Mucosa of descending colon (tissue), 3 donors: ENCODE data around the gene SORCS2. TPM values are rescaled to one million over a fixed set of nuclear protein-coding genes. Genes with fewer than 3 reads are reported as not detected.

Source experiments
- ATAC-seq: fragments of 200-7000 bp; cut with Tn5 transposase; one replicate; pipeline ENCODE4 v1.9.1; 2020; ENCODE audit warnings: mild to moderate bottlenecking, moderate library complexity
- DNase-seq, 3 donors: peaks; one replicate each; pipeline ENCODE4 v3.0.0-alpha.2; 2020
- H3K36me3 ChIP-seq: fragments of 200-600 bp; one replicate; pipeline ENCODE4 v1.8.0; 2021; ENCODE audit warnings: low read depth, mild to moderate bottlenecking
- H3K4me1 ChIP-seq: fragments of 200-600 bp; one replicate; pipeline ENCODE4 v1.8.0; 2021; ENCODE audit warnings: low read depth, mild to moderate bottlenecking
- H3K4me3 ChIP-seq: fragments of 200-600 bp; one replicate; pipeline ENCODE4 v1.8.0; 2021; ENCODE audit warnings: mild to moderate bottlenecking
- H3K9me3 ChIP-seq: fragments of 200-600 bp; one replicate; pipeline ENCODE4 v1.8.0; 2021; ENCODE audit warnings: mild to moderate bottlenecking
- intact Hi-C, 2 donors: fragments of 100-400 bp; cut with DNase I in 1 of 2; cut with micrococcal nuclease in 1 of 2; formaldehyde crosslinking; loops; one replicate each; pipeline versions ENCODE4 v1.11.0 to v1.11.1; 2022; cut with DNase I, micrococcal nuclease
- total RNA-seq, 3 donors: library from RNA; stranded (reverse); fragmentation: NEBNext Ultra II Directional in 2 of 3; extraction: Animal tissue kit (Norgen Biotek cat#: 25700) in 2 of 3; gene quantifications; one replicate each; pipeline versions ENCODE4 v1.2.1 to v1.2.4, GENCODE V29; 2021 to 2023
- TF ChIP-seq, protein P1 (sequence below): fragments of 200-600 bp; IDR thresholded peaks from one replicate; pipeline ENCODE4 v1.8.0; 2022; ENCODE audit warnings: antibody characterized with exemption, mild to moderate bottlenecking
- donor health status: DM: no; HTN: no; CAD: no; lungs with moderate emphysema.
- donor health status: DM: no; HTN: no; CAD: no.
- donor health status: DM: no; HTN: yes; CAD: no.

Gene SORCS2
- total RNA-seq, 3 donors from 2014 or later, result 0.20 to 3.1 (median 1.5) TPM

GRCh38 chr4:7390336-7390735, 198.0 kb downstream of the SORCS2 start:
- intact Hi-C loops, result no loop called here
- Histone ChIP-seq H3K4me1 (no peaks in the 10 kb centered on the region), H3K36me3 (no peaks in the 10 kb centered on the region), H3K9me3 (no peaks in the 10 kb centered on the region), H3K4me3 (no peak overlapping the region)
- ATAC-seq (no peak), DNase-seq (no peak)
- TF ChIP-seq, protein P1, sequence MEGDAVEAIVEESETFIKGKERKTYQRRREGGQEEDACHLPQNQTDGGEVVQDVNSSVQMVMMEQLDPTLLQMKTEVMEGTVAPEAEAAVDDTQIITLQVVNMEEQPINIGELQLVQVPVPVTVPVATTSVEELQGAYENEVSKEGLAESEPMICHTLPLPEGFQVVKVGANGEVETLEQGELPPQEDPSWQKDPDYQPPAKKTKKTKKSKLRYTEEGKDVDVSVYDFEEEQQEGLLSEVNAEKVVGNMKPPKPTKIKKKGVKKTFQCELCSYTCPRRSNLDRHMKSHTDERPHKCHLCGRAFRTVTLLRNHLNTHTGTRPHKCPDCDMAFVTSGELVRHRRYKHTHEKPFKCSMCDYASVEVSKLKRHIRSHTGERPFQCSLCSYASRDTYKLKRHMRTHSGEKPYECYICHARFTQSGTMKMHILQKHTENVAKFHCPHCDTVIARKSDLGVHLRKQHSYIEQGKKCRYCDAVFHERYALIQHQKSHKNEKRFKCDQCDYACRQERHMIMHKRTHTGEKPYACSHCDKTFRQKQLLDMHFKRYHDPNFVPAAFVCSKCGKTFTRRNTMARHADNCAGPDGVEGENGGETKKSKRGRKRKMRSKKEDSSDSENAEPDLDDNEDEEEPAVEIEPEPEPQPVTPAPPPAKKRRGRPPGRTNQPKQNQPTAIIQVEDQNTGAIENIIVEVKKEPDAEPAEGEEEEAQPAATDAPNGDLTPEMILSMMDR, result no peak

- TF ChIP-seq, protein P1, result no peak
These were observed 198.7 kb downstream of the SORCS2 start for GRCh38 chr4:7390906-7391636.

DNA sequence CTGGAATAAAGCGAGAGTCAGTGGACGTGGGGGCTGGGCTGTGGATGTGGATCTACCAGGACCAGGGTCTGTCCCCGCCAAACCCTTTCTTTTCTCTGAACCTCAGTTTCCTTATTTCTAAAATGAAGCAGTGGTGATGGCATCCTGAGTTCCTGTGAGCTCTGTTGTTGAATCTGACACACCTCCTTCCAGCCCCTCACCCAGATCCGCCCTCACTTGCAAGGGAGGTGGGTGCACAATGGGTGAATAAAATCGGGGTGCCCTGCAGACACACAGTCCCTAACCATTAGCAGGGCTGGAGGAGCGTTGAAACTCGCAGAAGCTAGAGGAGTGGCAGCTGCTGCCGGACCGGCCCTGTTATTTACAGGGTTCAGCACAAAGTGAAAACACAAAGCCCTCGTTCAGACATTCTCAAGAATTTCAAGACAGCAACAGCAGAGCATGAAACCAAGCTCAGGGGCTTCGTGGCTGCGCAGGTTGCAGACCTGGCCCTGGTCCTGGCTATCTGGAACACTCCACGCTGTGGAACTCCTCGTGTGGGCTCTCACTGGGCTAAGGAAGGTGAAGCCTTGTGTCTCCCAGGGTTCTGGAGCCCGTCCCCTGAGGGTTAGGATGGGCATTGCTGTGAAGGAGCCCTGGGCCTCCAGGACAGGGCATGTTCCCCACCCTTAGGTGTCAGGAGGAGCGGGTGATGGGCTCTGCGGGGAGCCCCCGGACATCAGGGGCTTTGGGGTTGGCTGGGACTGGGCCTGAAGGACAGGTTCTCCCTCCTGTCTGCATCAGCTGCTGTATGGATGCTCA, 199.5 kb downstream of the SORCS2 start:
- no peaks in the 10 kb centered on the region for H3K9me3 ChIP-seq
- no peaks in the 10 kb centered on the region for H3K36me3 ChIP-seq
- ATAC-seq (no peak), DNase-seq (no peak)
- TF ChIP-seq, protein P1, result no peak
- no peak overlapping the region for H3K4me3 ChIP-seq
- intact Hi-C loops, result no loop called here
- H3K4me1 ChIP-seq, result no peaks in the 10 kb centered on the region

More at GRCh38 chr4:7390906-7391636, 198.7 kb downstream of the SORCS2 start:
- H3K4me3 ChIP-seq, result no peak overlapping the region
- ATAC-seq (no peak), DNase-seq (no peak)
- no peaks in the 10 kb centered on the region for H3K9me3 ChIP-seq
- intact Hi-C loops, result no loop called here
- no peaks in the 10 kb centered on the region for H3K4me1 ChIP-seq
- H3K36me3 ChIP-seq, result no peaks in the 10 kb centered on the region

DNA sequence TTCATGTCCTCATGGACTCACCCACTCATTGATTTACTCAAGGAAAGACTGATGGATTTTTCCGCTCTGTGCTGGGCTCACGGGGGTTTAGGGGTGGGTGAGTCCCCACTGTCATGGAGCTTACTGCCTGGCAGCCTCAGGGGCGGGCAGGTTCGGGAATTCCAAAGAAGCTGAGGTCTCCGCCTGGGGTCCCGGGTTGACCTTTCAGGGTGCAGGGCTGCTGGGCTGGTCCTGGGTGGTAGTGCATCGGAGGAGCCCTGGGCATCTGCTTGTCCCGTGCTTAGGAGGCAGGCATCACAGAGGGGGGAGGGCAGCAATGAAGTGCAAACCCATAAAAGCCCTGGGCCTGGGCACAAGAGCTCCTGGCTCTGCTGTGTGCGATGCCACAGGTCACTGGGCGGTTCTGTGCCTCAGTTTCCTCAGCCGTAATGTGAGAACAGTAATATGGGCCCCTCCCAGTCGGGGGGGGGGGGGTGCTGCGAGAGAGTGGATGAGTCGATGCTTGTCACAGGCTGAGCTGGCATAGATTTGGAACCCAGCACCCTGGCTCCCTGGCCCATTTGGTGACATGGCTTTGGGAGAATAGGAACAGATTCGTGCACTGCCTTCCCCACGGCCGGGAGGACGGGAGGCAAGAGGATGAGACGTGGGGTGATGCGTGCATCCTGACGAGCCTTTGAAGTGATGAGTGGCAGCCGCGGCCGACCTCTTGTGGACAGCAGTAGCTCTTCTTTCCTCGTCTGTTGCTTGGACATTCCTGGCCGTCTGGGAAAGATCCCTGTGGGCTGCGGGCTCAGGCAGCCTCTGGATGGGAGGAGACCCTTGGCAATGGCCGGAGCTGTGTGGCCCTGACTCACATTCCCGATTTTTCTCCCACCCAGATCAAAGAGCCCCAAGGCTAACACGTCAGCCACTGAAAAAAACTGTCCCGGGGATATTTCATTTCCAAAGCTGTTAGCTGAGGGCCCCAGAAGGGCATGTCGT, 200.4 kb downstream of the SORCS2 start:
- no peaks in the 10 kb centered on the region for H3K9me3 ChIP-seq
- intact Hi-C loops, result no loop called here
- TF ChIP-seq, protein P1, result no peak
- no peak overlapping the region for H3K4me3 ChIP-seq
- peak; percentile 30 for ATAC-seq
- H3K36me3 ChIP-seq, result no peaks in the 10 kb centered on the region
- no peaks in the 10 kb centered on the region for H3K4me1 ChIP-seq
- peak in 1 of 3 donors; percentile 12 for DNase-seq
